ENCODE results near the gene SIL1.
"Not testable (repeated sequence)": the region's sequence is repeated elsewhere in the genome, so short reads cannot be mapped to it uniquely, and the experiment has no call there.

SIL1 gene

DNA sequence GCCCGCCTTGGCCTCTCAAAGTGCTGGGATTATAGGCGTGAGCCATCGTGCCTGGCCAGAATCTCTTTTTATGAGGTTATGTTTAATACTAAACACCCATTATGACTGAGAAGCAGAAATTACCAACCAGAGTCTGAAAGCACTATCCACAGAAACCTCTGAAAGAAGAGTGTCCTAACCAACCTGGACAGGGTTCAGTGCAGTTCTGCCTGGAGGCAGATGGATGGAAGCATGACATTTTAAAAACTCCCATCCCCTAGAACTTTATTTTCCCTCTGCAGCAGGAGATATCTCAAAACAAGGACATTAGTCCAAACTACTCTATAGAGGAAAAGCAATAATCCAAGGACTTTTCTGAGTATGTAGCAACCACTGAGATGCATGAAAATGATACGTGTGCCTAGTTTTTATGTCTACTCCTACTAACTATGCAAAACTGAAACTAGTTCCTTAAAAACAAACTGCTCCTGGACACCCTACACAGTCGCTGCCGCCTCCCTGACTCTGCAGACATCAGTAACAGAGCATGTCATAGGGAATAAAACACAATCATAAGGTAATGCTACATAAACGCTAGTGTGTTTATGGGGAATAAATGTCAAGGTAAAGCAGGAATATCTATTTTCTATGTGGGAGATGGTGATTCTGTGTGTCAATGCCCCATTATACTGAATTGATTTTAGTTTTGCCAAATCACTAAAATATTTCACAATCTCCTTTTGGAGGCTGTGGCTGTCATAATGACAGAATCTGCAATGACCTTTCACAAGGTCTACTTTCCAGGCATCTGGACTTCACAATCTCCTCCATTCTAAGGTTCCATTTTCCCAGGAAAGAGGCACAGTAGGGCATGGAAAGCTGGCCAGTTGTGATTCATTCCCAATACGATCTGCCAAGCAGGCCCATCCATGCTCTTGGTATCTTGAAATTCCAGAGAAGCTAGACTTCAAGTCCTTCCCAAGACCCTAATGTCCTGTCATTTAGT lies 122.8 kb downstream of the SIL1 start:
- TF ChIP-seq JUND (IDR thresholded peaks at IDR 0.05; ENCODE audit: low read depth): no peak
- in situ Hi-C loops (cut with HindIII; ENCODE audit: low pct_unique_long_range_greater_than_20kb, low sequenced_read_pairs): no loop called here
- DNase-seq (ENCODE audit: low read depth in 1 of 2, low spot score in 1 of 2): no peak

GRCh38 chr5:139073956-139074355 lies 124.2 kb downstream of the SIL1 start:
- DNase-seq (ENCODE audit: low read depth in 1 of 2, low spot score in 1 of 2); in situ Hi-C loops (cut with HindIII; ENCODE audit: low pct_unique_long_range_greater_than_20kb, low sequenced_read_pairs): not testable (repeated sequence)

- no peak for TF ChIP-seq JUND (IDR thresholded peaks at IDR 0.05; ENCODE audit: low read depth)
- in situ Hi-C loops (cut with HindIII; ENCODE audit: low pct_unique_long_range_greater_than_20kb, low sequenced_read_pairs): no loop called here
- DNase-seq (ENCODE audit: low read depth in 1 of 2, low spot score in 1 of 2): no peak
Measured at GRCh38 chr5:139068494-139069151, 129.5 kb downstream of the SIL1 start.

GRCh38 chr5:139068060-139068459 lies 130.1 kb downstream of the SIL1 start:
- DNase-seq (ENCODE audit: low read depth in 1 of 2, low spot score in 1 of 2): no peak
- in situ Hi-C loops (cut with HindIII; ENCODE audit: low pct_unique_long_range_greater_than_20kb, low sequenced_read_pairs): no loop called here
- no peak for TF ChIP-seq JUND (IDR thresholded peaks at IDR 0.05; ENCODE audit: low read depth)

GRCh38 chr5:139065306-139065705 lies 132.9 kb downstream of the SIL1 start:
- no peak for TF ChIP-seq JUND (IDR thresholded peaks at IDR 0.05; ENCODE audit: low read depth)
- DNase-seq (ENCODE audit: low read depth in 1 of 2, low spot score in 1 of 2): no peak
- in situ Hi-C loops (cut with HindIII; ENCODE audit: low pct_unique_long_range_greater_than_20kb, low sequenced_read_pairs): no loop called here

- in situ Hi-C loops (cut with HindIII; ENCODE audit: low pct_unique_long_range_greater_than_20kb, low sequenced_read_pairs): no loop called here
- DNase-seq (ENCODE audit: low read depth in 1 of 2, low spot score in 1 of 2): peak in 1 of 2 experiments; percentile 83
- peak; percentile 57; the same call in 1 of the 2 replicates for TF ChIP-seq JUND (IDR thresholded peaks at IDR 0.05; ENCODE audit: low read depth)
Measured at GRCh38 chr5:139064613-139065012, 133.6 kb downstream of the SIL1 start.

DNA sequence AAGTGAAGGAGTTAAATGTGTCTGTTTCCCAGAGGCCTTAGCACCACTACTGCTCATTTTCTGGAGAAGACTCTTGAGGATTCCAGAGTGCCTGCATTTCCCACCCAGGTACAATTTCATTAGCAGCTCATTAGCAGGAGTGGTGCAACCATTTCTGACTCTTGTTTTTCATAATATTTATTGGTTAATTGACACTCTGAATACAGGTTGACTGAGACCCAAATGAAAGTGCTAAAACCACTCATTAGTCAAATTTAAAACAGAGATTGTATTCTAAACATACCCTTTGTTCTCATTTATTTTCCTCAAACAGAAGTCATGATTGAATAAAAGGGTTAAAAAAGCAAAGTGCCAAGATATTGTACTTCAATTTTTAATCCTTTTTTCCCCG lies 134.5 kb downstream of the SIL1 start:
- in situ Hi-C loops (cut with HindIII; ENCODE audit: low pct_unique_long_range_greater_than_20kb, low sequenced_read_pairs): no loop called here

GRCh38 chr5:139062910-139063663 lies 135.1 kb downstream of the SIL1 start:
- no peak for DNase-seq (ENCODE audit: low read depth in 1 of 2, low spot score in 1 of 2)
- in situ Hi-C loops (cut with HindIII; ENCODE audit: low pct_unique_long_range_greater_than_20kb, low sequenced_read_pairs): no loop called here
- TF ChIP-seq JUND (IDR thresholded peaks at IDR 0.05; ENCODE audit: low read depth): no peak

More for the DNA sequence above, 134.5 kb downstream of the SIL1 start:
- DNase-seq (ENCODE audit: low read depth in 1 of 2, low spot score in 1 of 2): no peak
- TF ChIP-seq JUND (IDR thresholded peaks at IDR 0.05; ENCODE audit: low read depth): no peak

GRCh38 chr5:139061856-139062255 lies 136.3 kb downstream of the SIL1 start:
- no peak for TF ChIP-seq JUND (IDR thresholded peaks at IDR 0.05; ENCODE audit: low read depth)
- no peak for DNase-seq (ENCODE audit: low read depth in 1 of 2, low spot score in 1 of 2)
- in situ Hi-C loops (cut with HindIII; ENCODE audit: low pct_unique_long_range_greater_than_20kb, low sequenced_read_pairs): no loop called here

GRCh38 chr5:139061274-139061673 lies 136.9 kb downstream of the SIL1 start:
- in situ Hi-C loops (cut with HindIII; ENCODE audit: low pct_unique_long_range_greater_than_20kb, low sequenced_read_pairs): no loop called here
- TF ChIP-seq JUND (IDR thresholded peaks at IDR 0.05; ENCODE audit: low read depth): no peak
- DNase-seq (ENCODE audit: low read depth in 1 of 2, low spot score in 1 of 2): no peak

- in situ Hi-C loops (cut with HindIII; ENCODE audit: low pct_unique_long_range_greater_than_20kb, low sequenced_read_pairs): no loop called here
- TF ChIP-seq JUND (IDR thresholded peaks at IDR 0.05; ENCODE audit: low read depth): no peak
- no peak for DNase-seq (ENCODE audit: low read depth in 1 of 2, low spot score in 1 of 2)
Measured at GRCh38 chr5:139058121-139058520, 140.0 kb downstream of the SIL1 start.

DNA sequence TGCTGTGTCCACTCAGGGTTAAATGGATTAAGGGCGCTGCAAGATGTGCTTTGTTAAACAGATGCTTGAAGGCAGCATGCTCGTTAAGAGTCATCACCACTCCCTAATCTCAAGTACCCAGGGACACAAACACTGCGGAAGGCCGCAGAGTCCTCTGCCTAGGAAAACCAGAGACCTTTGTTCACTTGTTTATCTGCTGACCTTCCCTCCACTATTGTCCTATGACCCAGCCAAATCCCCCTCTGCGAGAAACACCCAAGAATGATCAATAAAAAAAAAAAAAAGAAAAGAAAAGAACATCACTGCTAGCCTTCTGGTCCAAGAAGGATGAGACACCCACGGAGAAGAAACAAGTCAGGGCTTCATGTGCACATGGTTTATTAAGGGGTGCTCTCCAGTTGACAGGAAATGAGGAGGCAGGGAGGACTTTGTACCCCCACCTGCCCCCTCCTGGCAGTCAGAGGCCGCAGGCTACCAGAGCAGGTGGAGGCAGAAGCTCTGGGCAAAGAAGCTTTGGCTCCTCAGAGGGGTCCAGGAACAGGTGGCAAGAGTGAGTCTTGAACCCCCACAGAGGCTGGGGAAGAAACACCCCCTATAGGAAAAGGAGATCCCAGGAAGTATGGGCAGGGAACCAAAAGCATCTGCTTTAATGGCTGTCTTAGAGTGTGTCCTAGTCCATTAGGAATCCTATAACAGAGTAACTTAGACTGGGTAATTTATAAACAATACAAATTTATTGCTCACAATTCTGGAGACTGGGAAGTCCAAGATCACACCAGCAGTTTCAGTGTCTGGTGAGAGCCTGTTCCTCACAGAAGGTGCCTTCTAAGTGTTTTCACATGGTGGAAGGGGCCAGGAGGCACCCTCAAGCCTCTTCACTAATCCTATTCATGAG lies 140.9 kb downstream of the SIL1 start:
- in situ Hi-C loops (cut with HindIII; ENCODE audit: low pct_unique_long_range_greater_than_20kb, low sequenced_read_pairs); DNase-seq (ENCODE audit: low read depth in 1 of 2, low spot score in 1 of 2): not testable (repeated sequence)
